CD1c-positive myeloid dendritic cell (primary cell): ENCODE results near the gene ZDHHC11.
A peak's percentile ranks its signal among the peaks of the same experiment; 100 is the strongest.
"Not testable (repeated sequence)": the region's sequence is repeated elsewhere in the genome, so short reads cannot be mapped to it uniquely, and the experiment has no call there.

Experiments
- DNase-seq: peaks from one replicate; pipeline ENCODE4 v3.0.0-alpha.2; 2016; ENCODE audit errors: extremely low spot score

Gene ZDHHC11

DNA sequence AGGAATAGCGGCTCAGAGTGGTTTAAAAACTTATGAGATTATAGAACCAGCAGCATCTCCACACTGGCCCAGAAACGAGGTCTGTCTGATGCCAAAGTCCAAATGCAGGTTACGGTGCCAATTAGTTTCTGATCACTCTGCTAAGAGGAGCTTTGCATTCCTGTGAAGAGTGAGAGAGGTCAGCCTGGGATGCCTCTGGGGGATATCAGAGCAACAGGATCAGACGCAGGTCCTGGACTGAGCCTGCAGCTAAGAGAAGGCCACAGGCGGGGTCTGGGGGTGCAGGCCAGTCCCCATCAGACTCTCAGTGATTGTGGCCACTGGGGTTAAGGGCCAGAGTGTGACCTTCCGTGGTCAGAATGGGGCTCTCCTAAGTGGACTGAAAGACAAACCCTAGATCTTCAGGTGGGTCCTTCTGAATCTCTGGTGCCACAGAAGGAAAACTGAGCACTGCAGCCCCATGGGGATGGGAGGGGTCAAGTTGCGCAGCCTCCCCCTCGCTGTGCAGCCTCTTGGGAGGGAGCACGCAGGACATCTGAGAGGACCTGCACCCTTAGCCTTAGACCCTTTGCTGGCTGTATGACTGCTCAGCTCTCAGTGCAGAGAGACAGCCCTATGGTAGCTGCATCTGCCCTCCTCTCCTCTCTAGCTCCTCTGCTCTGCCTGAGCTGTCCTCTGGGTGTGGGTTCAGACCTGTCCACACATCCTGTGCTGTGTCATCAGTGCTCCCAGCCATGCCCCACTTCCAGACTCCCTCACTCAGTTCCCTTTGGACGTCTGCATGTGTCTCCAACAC is 42.9 kb downstream of the ZDHHC11 start:
- not testable (repeated sequence) for DNase-seq

DNA sequence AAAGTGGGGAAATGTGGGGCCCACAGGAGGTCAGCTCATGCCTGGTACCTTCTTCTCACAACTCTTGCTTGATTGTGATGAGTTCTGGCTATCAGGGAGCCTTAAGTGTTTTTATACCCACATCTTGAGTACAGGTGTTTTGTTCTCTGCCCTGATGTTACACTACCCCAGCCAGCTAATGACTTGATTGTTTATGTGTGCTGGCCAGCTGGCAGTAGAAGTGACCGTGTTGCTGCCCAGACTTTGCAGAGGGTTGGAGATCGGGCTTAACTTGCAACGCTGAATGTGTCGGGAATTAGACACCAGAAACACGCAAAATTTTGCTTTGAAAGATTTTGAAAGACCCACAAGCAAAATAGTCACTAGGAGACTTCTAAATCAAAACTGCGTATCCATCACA is 49.3 kb downstream of the ZDHHC11 start:
- no peak for DNase-seq

DNA sequence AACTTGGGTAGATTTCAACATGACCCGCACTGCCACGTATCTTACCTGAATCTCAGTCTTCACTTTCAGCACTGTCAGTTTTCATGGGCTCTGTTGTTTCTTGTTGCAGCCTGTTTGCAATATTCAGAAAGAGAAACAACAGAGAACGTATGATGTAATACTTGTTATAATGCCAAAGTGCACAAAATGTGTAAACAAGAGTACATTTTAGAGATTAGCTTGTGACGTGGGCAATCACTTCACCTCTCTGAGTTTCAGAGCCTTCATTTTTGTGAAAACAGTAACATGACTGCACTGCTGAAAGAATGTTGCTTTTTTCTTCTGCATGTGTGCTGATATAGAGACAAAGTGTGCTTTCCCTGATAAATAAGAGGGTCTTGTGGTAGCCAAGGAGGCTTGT is 49.7 kb downstream of the ZDHHC11 start:
- DNase-seq: not testable (repeated sequence)

DNA sequence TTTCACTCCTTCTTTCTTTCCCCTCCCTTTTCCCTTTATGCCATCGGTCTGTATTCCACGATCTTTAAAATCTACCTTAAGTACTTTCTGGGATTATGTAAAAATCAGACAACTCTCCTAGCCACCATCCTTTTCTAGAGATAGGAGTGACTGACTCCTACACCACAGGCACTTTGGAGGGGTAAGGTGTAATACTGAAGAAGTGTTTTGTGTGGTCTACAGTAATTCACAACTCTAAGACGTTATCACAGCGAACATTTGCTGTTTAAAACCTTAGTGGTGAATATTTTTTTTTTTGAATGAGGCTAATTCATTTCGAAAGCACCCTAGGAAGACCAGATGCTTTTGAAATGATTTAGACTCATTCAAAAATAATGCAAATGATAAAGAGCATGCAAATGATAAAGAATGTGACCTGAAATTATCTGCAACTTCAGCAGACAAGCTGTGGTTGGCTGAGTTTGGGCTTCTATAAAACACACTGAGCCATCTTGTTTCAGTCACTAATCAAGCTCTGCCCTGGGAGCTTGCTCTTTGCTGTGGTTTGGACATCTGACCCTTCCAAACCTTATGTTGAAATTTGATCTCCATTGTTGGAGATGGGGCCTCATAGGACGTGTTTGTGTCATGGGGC is 52.2 kb downstream of the ZDHHC11 start:
- DNase-seq: not testable (repeated sequence)

DNA sequence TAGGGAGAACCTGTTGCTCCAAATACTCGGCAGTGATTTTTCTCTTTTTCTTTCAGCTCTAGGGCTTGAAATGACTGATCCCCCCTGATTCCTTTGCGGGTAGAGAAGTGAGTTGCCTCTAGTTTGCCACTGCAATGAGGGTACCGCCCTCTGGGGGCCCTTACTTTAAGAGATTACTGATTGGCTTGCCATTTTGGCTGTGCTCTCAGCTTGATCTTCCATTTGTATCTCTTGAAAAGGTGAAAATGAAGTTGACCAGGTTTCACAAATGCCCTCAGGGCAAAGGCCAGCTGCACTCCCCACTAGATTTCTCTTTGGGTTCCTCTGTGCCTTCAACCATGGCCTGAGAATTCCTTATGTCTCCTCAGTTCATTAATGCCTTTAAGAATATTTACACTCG is 52.8 kb downstream of the ZDHHC11 start:
- DNase-seq: not testable (repeated sequence)

DNA sequence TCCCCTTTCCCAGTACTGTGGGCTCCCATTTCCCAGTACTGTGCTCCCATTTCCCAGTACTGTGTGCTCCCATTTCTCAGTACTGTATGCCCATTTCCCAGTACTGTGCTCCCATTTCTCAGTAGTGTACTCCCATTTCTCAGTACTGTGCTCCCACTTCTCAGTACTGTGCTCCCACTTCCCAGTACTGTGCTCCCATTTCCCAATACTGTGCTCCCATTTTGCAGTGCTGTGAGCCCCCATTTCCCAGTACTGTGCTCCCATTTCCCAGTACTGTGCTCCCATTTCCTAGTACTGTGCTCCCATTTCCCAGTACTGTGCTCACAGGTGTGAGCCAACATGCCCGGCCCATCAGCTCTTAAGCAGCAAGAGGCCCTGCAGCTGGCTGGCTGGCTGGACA is 54.9 kb downstream of the ZDHHC11 start:
- not testable (repeated sequence) for DNase-seq

DNA sequence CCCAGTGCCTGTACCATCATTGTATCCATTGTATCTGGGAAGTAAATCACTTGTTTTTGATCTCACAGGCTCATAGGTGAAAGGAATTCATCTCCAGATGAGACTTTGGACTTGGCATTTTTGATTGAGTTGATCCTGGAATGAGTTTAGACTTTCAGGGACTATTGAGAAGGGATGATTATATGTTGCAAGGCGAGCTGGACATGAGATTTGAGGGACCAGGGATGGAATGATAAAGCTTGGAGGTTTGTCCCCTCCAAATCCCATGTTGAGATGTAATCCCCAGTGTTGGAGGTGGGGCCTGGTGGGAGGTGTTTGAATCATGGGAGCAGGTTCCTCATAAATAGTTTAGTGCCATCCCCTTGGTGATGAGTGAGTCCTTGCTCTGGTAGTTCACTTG is 55.8 kb downstream of the ZDHHC11 start:
- not testable (repeated sequence) for DNase-seq

DNA sequence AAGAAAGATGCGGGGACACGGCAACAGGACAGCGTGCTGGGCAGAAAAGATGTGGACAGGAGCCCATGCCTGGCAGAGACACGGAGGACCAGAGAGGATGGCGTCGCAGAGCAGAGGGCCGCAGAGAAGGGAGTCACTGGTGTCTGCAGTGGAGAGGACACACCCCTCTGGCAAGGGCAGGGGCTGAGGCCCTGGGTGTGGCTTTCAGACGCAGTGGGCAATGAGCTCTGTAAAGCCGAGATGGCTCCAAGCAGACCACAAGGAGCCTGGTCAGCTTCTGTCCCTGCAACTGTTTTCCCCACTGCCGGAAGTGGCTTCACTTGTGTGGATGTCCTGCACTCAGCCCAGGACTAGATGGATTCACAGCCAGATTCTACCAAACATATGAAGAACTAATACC is 62.1 kb downstream of the ZDHHC11 start:
- DNase-seq: not testable (repeated sequence)

DNA sequence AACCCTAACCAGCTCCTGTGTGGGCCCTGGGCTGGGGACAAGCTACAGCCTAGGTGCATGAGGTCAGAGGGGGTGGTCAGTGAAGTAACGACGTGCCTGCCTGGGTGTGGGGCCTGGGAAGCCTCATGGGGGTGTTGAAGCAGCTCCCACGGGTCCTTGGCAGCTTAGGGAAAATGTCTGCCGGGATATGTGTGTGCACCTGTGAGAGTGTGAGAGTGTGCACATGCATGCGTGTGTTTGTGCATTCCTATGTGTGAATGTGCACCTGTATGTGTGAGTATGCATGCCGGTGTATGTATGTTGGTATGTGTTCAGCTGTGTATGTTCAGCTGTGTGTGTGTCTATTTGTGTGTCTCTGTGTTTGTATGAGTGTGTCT is 62.9 kb downstream of the ZDHHC11 start:
- not testable (repeated sequence) for DNase-seq

DNA sequence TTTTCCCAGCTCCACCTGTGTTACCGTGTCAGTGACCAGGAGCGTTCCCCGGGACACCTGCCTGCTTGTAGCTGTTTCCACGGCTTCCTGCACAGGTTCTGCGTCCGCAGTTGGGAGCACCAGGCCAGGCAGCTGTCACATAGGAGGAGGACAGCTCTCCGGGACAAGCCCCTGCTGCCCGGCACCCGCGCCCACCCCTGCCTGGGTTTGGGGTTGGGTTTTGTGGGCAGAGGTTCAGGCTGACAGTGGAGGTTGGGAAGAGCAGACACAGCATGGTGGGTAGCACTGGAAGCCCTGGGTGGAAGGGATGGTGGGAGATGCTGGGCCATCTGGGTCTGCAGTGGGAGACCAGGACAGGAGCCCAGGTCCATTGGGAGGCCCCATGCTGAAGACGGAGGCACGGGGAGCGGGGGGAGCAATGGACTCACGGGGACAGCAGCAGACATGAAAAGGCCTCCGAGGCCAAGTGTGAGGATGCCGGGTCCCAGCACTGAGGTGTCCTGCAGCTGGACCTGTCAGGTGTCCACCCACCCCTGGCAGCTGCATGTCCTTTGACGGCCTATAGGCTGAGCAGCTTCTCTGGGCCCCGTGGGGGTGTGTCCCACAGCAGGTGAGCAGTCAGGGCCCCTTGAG is 63.4 kb downstream of the ZDHHC11 start:
- not testable (repeated sequence) for DNase-seq

DNA sequence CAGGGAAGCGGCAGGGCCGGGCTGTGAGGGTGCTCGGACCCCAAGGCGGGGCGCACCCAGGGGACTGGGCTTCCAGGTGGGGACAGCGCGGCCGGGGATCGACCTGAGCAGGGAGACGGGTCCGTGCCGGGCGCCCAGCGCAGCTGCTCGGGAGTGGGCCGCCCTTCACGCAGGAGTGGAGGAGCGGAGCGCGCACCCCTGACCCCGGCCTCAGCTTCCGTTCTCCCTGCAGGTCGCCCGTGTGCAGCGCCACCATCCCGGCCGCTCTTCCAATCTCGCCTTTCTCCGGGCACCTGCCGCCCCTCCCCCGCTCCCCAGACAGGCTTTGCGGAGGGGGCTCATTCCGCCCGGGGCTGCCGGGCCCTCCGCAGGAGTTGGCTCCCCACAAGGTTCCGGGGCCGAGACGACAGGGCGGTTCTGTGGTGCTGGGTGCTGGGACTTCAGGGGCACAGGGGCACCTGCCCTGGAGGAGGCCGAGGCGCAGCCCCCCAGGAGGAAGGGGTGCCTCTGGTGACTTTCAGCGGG is 65.5 kb downstream of the ZDHHC11 start:
- not testable (repeated sequence) for DNase-seq

DNA sequence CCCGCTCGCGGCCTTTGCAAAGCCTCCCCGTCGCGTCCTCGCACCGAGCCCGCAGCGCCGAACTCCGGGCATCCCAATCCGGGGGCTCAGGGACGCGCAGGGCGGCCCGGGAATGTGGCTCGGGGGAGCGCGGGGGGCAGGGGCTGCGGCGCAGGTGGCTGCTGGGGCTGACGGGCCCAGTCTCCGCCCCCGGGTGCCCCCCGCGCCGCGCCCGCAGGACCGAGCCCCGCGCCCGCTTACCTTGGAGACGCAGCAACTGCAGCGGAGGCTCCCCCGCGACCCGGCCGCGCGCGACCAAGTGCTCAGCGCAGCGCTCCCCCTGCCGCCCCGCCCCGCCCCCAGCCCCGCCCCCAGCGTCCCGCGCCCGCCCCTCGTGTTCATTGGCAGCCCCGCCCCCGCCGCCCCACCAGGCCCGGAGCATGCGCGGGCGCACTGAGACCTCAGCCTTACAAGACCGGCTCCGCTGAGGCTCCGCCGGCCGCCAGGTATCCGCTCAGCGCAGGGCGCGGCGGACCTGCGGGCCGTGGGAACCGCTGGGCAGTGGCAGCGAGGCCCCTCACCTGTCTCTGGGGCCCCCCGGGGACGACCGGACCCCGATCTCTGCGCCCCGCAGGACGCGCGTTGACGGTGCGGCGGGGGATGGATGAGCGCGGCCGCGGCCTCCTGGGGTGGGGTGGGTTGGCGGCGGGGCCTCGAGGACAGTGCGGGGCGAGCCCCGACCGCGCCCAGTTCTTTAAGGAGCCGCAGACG is 66.2 kb downstream of the ZDHHC11 start, which contains the start of gene ZDHHC11B:
Gene ZDHHC11B (minus strand): TSS at position 302 of the 750 bp plus-strand sequence. CDS start 17,810 bp downstream, outside the sequence.
- DNase-seq: peak; percentile 71

DNA sequence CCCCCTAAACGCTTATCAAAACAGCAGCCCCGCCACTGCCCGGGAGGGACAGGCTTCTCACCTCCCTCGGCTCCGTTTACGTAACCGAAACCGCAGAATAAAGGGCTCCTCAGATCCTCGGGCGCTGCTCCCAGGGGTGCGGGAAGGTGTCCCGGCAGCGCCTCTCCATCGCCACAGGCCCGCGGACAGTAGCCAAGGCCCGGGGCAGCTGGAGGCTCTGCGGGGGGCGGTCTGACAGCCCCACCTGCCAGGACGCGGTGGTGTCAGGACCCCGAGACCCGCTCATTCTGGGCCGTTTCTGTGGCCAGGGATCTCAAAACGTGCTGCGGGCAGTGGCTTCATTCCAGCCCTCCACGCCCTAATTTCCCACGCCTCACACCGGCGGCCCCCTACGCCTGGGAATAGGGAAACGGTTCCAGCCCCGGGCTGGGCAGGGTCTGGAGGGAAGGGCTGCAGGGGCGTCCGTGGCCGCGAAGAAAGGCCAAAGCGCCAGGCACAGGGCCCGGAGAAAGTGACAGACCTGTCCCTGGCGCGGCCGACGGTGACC is 66.8 kb downstream of the ZDHHC11 start:
- DNase-seq: not testable (repeated sequence)

DNA sequence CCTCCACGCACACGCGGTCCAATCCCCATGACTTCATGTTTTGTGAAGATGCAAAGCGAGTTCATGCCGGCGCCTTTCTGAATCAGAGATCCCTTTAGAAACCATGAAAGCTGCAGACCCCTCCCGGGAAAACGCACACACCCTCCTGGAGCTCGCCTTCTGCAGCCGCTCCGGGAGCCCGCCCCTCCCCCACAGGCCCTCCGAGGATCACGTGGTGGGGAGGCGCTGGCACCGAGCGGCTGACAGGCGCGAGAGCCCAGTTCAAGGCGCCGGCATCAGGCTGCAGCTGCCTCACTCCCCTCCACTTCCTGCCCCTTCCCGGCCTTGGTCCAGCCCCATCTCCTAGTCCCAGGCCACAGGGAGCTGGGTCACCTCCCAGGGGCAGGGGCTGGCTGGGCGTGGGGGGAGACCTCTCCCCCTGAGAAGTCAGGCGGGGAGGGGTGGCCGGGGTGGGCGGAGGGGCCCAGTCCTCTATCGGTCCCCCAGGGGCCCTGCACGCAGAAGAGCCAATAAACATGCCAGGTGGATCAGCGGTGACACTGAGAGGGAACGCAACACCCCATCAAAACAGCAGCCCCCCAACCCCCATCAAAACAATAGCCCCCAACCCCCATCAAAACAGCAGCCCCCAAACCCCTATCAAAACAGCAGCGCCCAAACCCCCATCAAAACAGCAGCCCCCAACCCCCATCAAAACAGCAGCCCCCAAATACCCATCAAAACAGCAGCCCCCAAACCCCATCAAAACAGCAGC is 67.6 kb downstream of the ZDHHC11 start:
- not testable (repeated sequence) for DNase-seq

DNA sequence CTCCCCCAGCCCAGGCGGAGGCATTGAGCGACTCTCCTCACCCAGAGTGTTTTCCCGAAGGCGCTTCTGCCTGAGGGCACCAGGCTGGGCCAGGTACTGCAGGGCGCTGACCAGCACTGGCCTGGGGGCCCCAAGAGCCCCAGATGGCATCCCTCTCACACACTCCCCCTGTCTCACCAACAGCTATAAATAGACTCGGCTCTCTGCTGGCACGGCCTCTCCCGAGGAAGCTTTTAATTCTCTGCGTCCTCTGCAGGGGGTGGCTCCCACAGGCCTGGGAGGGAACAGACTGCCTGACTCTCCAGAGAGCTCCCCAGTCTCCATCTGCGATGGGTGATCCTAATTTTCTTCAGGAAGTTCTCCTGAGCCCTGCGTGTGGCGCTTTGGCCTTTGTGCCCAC is 68.4 kb downstream of the ZDHHC11 start:
- DNase-seq: not testable (repeated sequence)

DNA sequence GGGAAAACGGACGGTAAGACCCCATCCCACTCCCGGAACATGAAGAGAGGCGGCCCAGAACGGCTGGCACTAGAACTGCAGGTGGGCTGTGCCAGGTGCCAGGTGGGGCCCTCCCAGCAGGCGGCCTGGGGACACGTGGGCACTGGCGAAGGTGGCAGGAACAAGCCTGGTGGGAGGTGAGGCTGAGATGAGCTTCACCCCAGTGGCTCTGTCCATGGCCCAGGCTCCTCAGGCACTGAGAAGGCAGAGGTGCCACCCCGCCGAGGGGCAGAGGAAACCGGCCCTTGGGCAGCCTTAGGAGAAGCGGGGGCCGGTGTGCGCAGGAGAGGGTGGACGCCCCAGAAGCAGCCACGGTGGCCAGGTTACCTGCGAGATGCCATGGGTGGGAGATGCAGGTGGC is 70.2 kb downstream of the ZDHHC11 start:
- DNase-seq: not testable (repeated sequence)

DNA sequence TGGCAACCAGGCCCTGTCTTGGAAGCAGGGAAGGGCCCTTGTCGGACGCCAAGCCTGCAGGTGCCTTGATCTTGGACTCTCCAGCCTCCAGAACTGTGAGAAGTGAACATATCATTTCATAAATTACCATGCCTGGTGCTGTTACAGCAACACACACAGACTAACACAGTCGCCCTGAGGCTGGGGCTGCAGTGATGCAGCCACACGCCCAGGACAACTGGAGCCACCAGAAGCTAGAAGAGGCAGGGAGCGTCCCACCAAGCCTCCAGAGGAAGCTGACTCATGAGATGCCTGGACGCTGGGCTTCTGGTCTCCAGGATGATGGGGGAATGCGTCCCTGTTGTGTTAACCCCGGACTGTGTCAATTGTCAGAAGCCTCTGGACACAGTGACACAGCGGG is 71.8 kb downstream of the ZDHHC11 start:
- DNase-seq: not testable (repeated sequence)

DNA sequence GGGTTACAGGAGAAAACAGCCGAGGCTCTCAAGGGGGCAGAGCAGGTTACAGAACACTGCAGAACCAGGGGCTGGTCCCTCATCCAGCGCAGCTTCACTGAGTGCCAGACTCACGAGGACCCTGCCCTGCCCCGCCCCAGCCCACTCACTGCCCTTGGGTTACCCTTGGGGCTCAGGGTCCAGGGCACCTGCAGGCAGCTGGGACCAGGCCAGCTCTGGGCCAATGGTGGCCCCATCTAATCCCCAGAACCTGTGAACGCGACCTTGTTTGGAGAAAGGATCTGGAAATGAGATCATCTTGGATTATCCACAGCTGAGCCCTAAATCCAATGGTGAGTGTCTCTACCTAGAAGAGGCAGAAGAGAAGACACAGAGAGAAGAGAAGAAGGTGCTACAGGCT is 72.4 kb downstream of the ZDHHC11 start:
- not testable (repeated sequence) for DNase-seq

DNA sequence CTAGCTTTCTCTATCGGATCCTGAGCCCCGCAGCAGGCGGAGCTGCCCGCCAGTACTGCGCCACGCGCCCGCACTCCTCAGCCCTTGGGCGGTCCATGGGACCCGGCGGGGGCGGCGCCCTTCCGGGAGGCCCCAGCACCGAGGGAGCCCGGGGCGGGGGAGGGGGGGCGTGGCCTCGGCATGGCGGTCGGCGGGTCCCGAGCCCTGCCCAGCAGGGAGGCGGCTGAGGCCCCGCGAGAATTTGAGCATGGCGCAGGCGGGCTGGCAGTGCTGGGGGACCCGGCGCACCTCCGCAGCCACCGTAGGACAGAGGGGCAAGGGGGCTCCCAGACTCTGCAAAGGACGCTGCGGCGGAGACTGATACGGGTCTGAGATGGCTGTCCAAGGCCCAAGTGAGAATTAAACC is 73.0 kb downstream of the ZDHHC11 start:
- DNase-seq: no peak

DNA sequence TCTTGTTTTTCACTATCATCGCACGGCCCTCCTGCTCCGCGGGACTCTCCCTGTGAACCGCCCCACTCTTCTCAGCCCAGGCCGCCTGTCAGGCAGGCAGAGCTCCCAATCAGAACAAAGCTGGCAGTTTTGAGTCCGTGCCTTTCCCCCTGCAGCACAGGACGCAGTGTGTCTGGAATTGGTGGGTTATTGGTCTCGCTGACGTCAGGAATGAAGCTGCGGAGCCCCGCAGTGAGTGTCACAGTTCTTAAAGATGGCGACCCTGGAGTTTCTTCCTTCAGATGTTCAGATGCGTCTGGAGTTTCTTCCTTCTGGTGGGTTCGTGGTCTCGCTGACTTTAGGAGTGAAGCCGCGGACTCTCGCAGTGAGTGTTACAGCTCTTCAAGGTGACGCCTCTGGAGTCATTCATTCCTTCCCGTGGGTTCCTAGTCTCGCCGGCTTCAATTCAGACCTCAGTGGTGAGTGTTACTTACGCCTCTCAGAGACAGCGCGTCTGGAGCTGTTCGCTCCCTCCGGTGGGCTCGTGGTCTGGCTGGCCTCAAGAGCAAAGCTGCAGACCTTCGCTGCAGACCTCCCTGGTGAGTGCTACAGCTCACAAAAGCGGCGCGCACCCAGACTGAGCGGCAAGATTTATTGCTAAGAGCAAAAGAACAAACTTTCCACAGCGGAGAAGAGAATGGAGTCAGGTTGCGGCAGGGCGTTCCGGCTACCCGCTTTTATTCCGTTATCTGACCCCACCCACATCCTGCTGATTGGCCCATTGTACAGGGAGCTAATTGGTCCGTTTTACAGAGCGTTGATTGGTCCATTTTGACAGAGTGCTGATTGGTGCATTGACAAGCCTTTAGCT is 73.7 kb downstream of the ZDHHC11 start:
- no peak for DNase-seq
